A673 (cell line): Measurements from ENCODE around the gene ABI2. TPM values are rescaled to one million over a fixed set of nuclear protein-coding genes. Genes with fewer than 3 reads are reported as not detected.

Experiments
- BruUV-seq: library from RNA; stranded (reverse); fragments of 400-500 nt; replicated peaks from 2 replicates; lab custom pipeline; 2021; lab: Mats Ljungman, UMichigan
- CTCF ChIA-PET: fragments of 300-600 bp; sonication (Branson Sonifier 250); formaldehyde crosslinking; loops from one replicate; lab custom pipeline; 2022; ENCODE audit warnings: antibody characterized with exemption; lab: Charles Lee
- POLR2A ChIA-PET: fragments of 300-600 bp; sonication (Branson Sonifier 250); formaldehyde crosslinking; loops from one replicate; lab custom pipeline; 2022; ENCODE audit warnings: antibody characterized with exemption; ENCODE audit not compliant: low non-redundant PET; lab: Charles Lee
- DNase-seq: peaks from one replicate; pipeline ENCODE4 v3.0.0-alpha.2; 2015; ENCODE audit warnings: low spot score
- H3K27ac ChIP-seq: fragments of 200-600 bp; sonication (generic); 2 replicates; pipeline ENCODE4 v1.5.1; 2016; ENCODE audit warnings: mixed run types, low read depth, mild to moderate bottlenecking, mixed read lengths, antibody characterized with exemption, low read length; ENCODE audit not compliant: poor library complexity, severe bottlenecking
- H3K27me3 ChIP-seq: fragments of 200-600 bp; sonication (generic); replicated peaks from 2 replicates; pipeline ENCODE4 v1.6.1; 2017; ENCODE audit warnings: mixed run types, low read depth, mild to moderate bottlenecking, mixed read lengths, antibody characterized with exemption, low read length; ENCODE audit not compliant: insufficient read depth, poor library complexity
- H3K36me3 ChIP-seq: fragments of 200-600 bp; sonication (generic); 2 replicates; pipeline ENCODE4 v1.6.1; 2016; ENCODE audit warnings: mixed run types, mild to moderate bottlenecking, mixed read lengths, antibody characterized with exemption, low read length; ENCODE audit not compliant: insufficient read depth, poor library complexity, severe bottlenecking
- H3K4me1 ChIP-seq: fragments of 200-600 bp; sonication (generic); 2 replicates; pipeline ENCODE4 v1.6.1; 2017; ENCODE audit warnings: mixed run types, mild to moderate bottlenecking, mixed read lengths, antibody characterized with exemption, low read length; ENCODE audit not compliant: insufficient read depth, poor library complexity, severe bottlenecking
- H3K4me3 ChIP-seq: fragments of 200-600 bp; sonication (generic); 2 replicates; pipeline ENCODE4 v1.5.1; 2016; ENCODE audit warnings: low read depth, mixed run types, mild to moderate bottlenecking, mixed read lengths, low read length; ENCODE audit not compliant: poor library complexity, severe bottlenecking
- H3K9me3 ChIP-seq: fragments of 200-600 bp; sonication (generic); 2 replicates; pipeline ENCODE4 v1.6.1; 2016; ENCODE audit warnings: mixed run types, low read depth, mild to moderate bottlenecking, mixed read lengths, antibody characterized with exemption, low read length; ENCODE audit not compliant: poor library complexity, severe bottlenecking
- CTCF ChIP-seq: fragments of 300-800, 200-600 bp; sonication (generic); conservative IDR thresholded peaks from 2 replicates; pipeline ENCODE4 v1.5.1; 2017; ENCODE audit warnings: low read depth, mild to moderate bottlenecking, antibody characterized with exemption, low read length, moderate library complexity, mixed read lengths
- EZH2 ChIP-seq: fragments of 200-600 bp; sonication (generic); IDR thresholded peaks from 2 replicates; pipeline ENCODE4 v1.6.1; 2017; ENCODE audit warnings: borderline replicate concordance, low read depth, mild to moderate bottlenecking, mixed read lengths, antibody characterized with exemption, low read length; ENCODE audit not compliant: poor library complexity, severe bottlenecking
- intact Hi-C: fragments of 100-400 bp; cut with micrococcal nuclease; formaldehyde crosslinking; loops from one replicate; pipeline ENCODE4 v1.10.0; 2022; ENCODE audit not compliant: unreplicated experiment
- total RNA-seq: library from RNA; stranded (reverse); gene quantifications from 2 replicates; pipeline ENCODE4 v1.2.3, GENCODE V29; 2021

ABI2 gene
- total RNA-seq, 1 experiment from 2014 or later = 134 TPM

GRCh38 chr2:203310688-203311436, 17.3 kb upstream of the ABI2 start:
- POLR2A ChIA-PET = no interaction called here
- CTCF ChIA-PET = no interaction called here
- BruUV-seq = no TSS peak

GRCh38 chr2:203326356-203326755, 1.8 kb upstream of the ABI2 start:
- DNase-seq = no peak
- Histone ChIP-seq H3K36me3 (no peaks in the 10 kb centered on the region), H3K4me3 (no peak overlapping the region), H3K27ac (no peak overlapping the region), H3K4me1 (peaks cover 9% of the 10 kb centered on the region), H3K27me3 (no peaks in the 10 kb centered on the region), H3K9me3 (no peaks in the 10 kb centered on the region)
- BruUV-seq = no TSS peak
- POLR2A ChIA-PET = no interaction called here
- intact Hi-C loops = loop anchor here (5.0 kb wide), 2 partner anchors 89 to 326 kb away; partner anchors contain the start of gene CYP20A1
- CTCF ChIA-PET = interaction anchor here (0.6 kb wide), 1 partner anchor 184 kb away, joined by 5 read pairs; no protein-coding TSS in a partner anchor
- TF ChIP-seq CTCF (no peak), EZH2 (no peak)

More at GRCh38 chr2:203310688-203311436, 17.3 kb upstream of the ABI2 start:
- Histone ChIP-seq H3K4me3 (no peak overlapping the region), H3K4me1 (no peaks in the 10 kb centered on the region), H3K27ac (no peak overlapping the region), H3K9me3 (no peaks in the 10 kb centered on the region), H3K27me3 (no peaks in the 10 kb centered on the region), H3K36me3 (no peaks in the 10 kb centered on the region)
- DNase-seq = no peak
- intact Hi-C loops = no loop called here
- TF ChIP-seq EZH2 (no peak), CTCF (no peak)

DNA sequence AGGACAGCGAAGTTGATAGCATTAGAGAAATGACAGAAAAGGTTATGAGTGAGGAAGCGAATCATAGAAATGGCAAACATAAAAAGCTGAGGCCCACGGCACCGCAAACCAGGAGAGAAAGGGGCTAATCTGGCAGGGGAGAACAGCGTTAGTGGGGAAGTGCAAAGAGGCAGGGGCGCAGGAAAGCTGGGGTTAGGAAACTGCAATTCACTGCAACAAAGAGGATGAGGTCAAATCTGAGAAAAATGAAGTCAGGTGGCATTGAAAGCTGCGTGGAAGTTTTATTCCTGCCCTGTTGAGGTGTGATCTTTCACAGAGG, 653 bp upstream of the ABI2 start:
- DNase-seq = no peak
- TF ChIP-seq EZH2 (no peak), CTCF (no peak)
- Histone ChIP-seq H3K4me3 (peak overlapping the region; percentile 92), H3K4me1 (peaks cover 9% of the 10 kb centered on the region), H3K27me3 (no peaks in the 10 kb centered on the region), H3K36me3 (no peaks in the 10 kb centered on the region), H3K9me3 (no peaks in the 10 kb centered on the region), H3K27ac (peak overlapping the region; percentile 90)
- ChIA-PET POLR2A (no interaction called here), CTCF (no interaction called here)
- intact Hi-C loops = loop anchor here (5.0 kb wide), 2 partner anchors 90 to 325 kb away; partner anchors contain the start of gene CYP20A1
- BruUV-seq = no TSS peak
